ENCODE measurements around the gene TTLL9.

Gene TTLL9, protein sequence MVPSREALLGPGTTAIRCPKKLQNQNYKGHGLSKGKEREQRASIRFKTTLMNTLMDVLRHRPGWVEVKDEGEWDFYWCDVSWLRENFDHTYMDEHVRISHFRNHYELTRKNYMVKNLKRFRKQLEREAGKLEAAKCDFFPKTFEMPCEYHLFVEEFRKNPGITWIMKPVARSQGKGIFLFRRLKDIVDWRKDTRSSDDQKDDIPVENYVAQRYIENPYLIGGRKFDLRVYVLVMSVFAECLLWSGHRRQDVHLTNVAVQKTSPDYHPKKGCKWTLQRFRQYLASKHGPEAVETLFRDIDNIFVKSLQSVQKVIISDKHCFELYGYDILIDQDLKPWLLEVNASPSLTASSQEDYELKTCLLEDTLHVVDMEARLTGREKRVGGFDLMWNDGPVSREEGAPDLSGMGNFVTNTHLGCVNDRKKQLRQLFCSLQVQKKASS

DNA sequence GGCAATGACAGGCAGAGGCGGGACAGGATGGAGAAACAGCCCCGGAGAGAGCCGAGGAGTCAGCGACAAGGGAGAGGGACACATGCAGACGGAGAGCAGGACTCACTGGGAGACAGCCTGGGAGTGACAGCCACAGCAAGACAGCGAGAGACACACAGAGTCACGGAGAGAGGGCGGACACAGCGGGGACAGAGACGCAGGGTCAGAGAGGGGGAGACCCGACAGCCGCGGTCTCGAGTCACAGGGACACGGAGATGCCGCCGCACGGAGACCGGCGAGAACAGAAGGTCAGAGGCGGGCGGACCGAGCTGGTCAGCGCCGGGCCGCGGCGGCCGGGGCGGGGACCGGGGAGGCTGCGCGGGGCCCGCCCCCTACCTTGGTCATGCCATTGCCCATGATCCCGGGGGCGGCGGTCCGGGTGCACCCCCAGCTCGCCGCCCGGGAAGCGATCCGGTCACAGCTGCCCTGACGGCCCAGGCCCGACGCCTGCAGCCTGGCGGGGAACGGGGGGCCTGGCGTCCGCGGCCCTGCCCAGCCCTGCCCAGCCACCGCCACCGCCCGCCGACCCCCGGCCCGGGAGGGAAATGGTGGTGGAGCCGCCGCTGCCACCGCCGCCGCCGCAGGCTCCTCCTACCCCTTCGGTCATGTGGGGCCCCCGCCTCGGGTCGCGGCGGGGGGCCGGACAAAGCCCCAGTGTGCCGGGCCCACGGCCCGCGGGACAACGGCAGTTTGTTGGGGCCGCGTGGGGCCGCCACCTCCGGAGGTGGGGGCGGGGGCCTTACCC lies at the start of gene TTLL9, which contains the start of gene DUSP15:
Gene TTLL9 (plus strand): TSS at position 693 of the 784 bp plus-strand sequence. CDS start 493 bp downstream, outside the sequence.
Gene DUSP15 (minus strand): TSS at position 586 of the 784 bp plus-strand sequence. CDS start 190 bp downstream, at position 396.
- Histone ChIP-seq H3K27me3 (replicated peaks; ENCODE audit: control insufficient read depth, insufficient read depth, low read length) (peaks cover 5% of the 10 kb centered on the region), H3K36me3 (ENCODE audit: control insufficient read depth, insufficient read depth, low read length) (no peaks in the 10 kb centered on the region), H3K4me3 (replicated peaks; ENCODE audit: low read depth, low read length) (peak within 1 kb of the TSS; percentile 44)
- no peak for DNase-seq (ENCODE audit: extremely low read depth, insufficient read length)
- TF ChIP-seq, protein P1, sequence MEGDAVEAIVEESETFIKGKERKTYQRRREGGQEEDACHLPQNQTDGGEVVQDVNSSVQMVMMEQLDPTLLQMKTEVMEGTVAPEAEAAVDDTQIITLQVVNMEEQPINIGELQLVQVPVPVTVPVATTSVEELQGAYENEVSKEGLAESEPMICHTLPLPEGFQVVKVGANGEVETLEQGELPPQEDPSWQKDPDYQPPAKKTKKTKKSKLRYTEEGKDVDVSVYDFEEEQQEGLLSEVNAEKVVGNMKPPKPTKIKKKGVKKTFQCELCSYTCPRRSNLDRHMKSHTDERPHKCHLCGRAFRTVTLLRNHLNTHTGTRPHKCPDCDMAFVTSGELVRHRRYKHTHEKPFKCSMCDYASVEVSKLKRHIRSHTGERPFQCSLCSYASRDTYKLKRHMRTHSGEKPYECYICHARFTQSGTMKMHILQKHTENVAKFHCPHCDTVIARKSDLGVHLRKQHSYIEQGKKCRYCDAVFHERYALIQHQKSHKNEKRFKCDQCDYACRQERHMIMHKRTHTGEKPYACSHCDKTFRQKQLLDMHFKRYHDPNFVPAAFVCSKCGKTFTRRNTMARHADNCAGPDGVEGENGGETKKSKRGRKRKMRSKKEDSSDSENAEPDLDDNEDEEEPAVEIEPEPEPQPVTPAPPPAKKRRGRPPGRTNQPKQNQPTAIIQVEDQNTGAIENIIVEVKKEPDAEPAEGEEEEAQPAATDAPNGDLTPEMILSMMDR (IDR thresholded peaks at IDR 0.05; ENCODE audit: insufficient read depth, low read length, poor library complexity, severe bottlenecking): no peak

DNA sequence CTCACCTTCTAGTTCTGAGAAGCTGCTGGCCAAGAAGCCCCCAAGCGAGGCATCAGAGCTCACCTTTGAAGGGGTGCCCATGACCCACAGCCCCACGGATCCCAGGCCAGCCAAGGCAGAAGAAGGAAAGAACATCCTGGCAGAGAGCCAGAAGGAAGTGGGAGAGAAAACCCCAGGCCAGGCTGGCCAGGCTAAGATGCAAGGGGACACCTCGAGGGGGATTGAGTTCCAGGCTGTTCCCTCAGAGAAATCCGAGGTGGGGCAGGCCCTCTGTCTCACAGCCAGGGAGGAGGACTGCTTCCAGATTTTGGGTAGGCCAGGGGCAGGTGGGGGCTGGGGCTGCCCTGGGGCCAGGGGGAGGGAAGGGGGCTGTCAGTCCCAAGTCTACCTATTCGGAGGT lies 49.0 kb upstream of the TTLL9 start:
- H3K4me3 ChIP-seq (replicated peaks; ENCODE audit: low read depth, low read length): no peak overlapping the region
- TF ChIP-seq, protein P1 (IDR thresholded peaks at IDR 0.05; ENCODE audit: insufficient read depth, low read length, poor library complexity, severe bottlenecking): no peak

DNA sequence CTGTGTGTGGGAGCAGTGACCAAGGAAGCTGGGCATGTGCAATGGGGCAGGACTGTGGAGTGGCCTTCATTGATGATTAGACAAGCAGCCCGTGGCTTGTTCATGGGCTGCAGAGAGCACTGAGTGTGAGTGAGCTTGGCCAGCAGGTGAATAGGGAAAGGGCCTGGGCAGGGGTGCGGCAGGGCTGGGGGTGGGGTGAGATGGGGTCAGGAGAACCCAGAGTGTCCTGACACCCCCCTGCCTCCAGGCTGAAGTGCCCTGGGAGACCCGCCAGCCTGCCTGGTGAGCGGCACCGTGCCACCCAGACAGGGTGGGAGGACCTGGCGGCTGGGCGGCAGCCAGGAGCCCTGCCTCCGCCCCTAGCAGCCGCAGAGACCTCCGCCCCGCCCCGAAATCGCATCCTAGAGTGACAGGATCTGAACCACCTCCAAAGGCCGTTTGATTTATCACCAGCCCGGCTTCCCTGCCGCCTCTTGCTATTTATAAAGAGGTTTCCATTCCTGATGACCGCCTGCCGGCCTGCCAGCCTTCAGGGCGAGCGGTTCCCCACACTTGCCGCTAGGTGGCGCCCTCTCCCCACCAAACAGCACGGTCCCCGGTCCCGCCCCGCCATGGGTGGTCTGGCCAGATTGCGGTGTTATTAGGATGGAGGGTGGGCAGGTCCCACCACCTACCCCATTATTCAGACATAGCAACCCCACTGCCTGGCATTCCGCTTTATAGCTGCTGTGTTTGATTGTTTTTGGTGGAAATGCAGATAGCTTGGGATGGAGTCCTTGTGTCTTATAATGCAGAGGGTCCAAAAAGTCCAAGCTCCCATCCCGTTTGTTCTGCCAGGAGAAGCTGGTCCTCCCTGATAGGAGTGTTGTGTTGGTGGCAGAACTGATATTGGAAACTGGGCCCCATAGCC lies 47.8 kb upstream of the TTLL9 start:
- Histone ChIP-seq H3K36me3 (ENCODE audit: control insufficient read depth, insufficient read depth, low read length) (no peaks in the 10 kb centered on the region), H3K27me3 (replicated peaks; ENCODE audit: control insufficient read depth, insufficient read depth, low read length) (no peaks in the 10 kb centered on the region), H3K4me3 (replicated peaks; ENCODE audit: low read depth, low read length) (no peak overlapping the region)
- peak; percentile 51 for DNase-seq (ENCODE audit: extremely low read depth, insufficient read length)
- TF ChIP-seq, protein P1 (IDR thresholded peaks at IDR 0.05; ENCODE audit: insufficient read depth, low read length, poor library complexity, severe bottlenecking): peak; percentile 98

More for the DNA sequence above, 49.0 kb upstream of the TTLL9 start:
- no peaks in the 10 kb centered on the region for H3K36me3 ChIP-seq (ENCODE audit: control insufficient read depth, insufficient read depth, low read length)
- no peak for DNase-seq (ENCODE audit: extremely low read depth, insufficient read length)
- no peaks in the 10 kb centered on the region for H3K27me3 ChIP-seq (replicated peaks; ENCODE audit: control insufficient read depth, insufficient read depth, low read length)

DNA sequence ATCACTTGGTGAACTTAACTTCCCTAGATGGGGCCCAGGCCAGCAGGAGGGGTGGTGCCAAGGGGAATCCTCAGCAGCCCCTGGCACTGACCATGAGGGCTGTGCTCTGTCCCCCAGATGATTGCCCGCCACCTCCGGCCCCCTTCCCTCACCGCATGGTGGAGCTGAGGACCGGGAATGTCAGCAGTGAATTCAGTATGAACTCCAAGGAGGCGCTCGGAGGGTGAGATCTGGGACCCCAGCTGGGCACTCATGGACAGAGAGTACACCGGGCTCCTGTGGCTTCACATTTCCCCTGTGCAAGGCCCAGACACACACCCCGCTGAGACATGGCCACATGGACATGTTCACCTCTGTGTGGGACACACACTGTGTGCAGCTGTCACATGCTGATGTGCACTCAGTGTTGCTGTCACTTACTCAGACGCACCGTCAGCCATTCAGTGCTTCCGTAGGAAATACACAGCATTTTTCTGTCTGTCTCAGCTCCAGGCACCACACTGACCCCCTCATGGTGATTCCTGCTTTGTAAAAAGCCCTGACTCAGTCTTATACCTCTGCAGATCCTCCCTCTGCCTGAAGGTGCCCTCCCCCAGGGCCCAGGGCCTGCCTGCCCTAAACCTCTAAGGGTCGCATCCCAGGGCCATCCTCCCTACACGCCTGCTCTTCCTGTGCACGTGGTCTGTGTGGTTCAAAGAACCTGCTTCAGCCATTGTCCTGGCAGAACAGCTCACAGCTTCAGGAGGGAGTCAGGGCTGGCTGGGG lies 46.9 kb upstream of the TTLL9 start:
- TF ChIP-seq, protein P1 (IDR thresholded peaks at IDR 0.05; ENCODE audit: insufficient read depth, low read length, poor library complexity, severe bottlenecking): no peak

DNA sequence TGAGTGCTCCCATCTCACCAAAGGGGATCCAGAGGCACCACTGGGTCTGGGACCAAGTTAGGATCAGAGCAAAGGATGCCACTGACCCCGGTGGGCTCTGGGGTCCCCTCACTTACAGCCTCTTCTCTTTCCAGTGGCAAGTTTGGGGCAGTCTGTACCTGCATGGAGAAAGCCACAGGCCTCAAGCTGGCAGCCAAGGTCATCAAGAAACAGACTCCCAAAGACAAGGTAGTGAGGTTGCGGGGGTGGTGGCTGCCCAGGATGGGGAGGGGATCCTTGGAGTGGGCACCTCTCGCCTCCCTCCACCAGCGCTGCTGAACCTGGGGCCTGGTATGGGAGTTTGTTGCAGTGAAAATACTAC lies 46.3 kb upstream of the TTLL9 start:
- no peaks in the 10 kb centered on the region for H3K36me3 ChIP-seq (ENCODE audit: control insufficient read depth, insufficient read depth, low read length)
- no peak overlapping the region for H3K4me3 ChIP-seq (replicated peaks; ENCODE audit: low read depth, low read length)
- no peak for DNase-seq (ENCODE audit: extremely low read depth, insufficient read length)
- H3K27me3 ChIP-seq (replicated peaks; ENCODE audit: control insufficient read depth, insufficient read depth, low read length): no peaks in the 10 kb centered on the region
- TF ChIP-seq, protein P1 (IDR thresholded peaks at IDR 0.05; ENCODE audit: insufficient read depth, low read length, poor library complexity, severe bottlenecking): no peak

More for the DNA sequence above, 46.9 kb upstream of the TTLL9 start:
- H3K27me3 ChIP-seq (replicated peaks; ENCODE audit: control insufficient read depth, insufficient read depth, low read length): no peaks in the 10 kb centered on the region
- no peaks in the 10 kb centered on the region for H3K36me3 ChIP-seq (ENCODE audit: control insufficient read depth, insufficient read depth, low read length)
- H3K4me3 ChIP-seq (replicated peaks; ENCODE audit: low read depth, low read length): no peak overlapping the region
- DNase-seq (ENCODE audit: extremely low read depth, insufficient read length): no peak
